GM23248 (cell line): ENCODE results near the gene ATG7.

Experiments used
- EZH2 ChIP-seq: fragments of 200-600 bp; sonication (generic); IDR thresholded peaks from 2 replicates; pipeline ENCODE4 v1.6.1; 2018; ENCODE audit warnings: antibody characterized with exemption, mild to moderate bottlenecking; ENCODE audit not compliant: insufficient read depth, poor library complexity, severe bottlenecking
- EZH2phosphoT487 ChIP-seq: fragments of 200-600 bp; sonication (generic); IDR thresholded peaks from 2 replicates; pipeline ENCODE4 v1.6.1; 2018; ENCODE audit warnings: antibody characterized with exemption, moderate library complexity, mild to moderate bottlenecking, low read depth; ENCODE audit not compliant: insufficient read depth

DNA sequence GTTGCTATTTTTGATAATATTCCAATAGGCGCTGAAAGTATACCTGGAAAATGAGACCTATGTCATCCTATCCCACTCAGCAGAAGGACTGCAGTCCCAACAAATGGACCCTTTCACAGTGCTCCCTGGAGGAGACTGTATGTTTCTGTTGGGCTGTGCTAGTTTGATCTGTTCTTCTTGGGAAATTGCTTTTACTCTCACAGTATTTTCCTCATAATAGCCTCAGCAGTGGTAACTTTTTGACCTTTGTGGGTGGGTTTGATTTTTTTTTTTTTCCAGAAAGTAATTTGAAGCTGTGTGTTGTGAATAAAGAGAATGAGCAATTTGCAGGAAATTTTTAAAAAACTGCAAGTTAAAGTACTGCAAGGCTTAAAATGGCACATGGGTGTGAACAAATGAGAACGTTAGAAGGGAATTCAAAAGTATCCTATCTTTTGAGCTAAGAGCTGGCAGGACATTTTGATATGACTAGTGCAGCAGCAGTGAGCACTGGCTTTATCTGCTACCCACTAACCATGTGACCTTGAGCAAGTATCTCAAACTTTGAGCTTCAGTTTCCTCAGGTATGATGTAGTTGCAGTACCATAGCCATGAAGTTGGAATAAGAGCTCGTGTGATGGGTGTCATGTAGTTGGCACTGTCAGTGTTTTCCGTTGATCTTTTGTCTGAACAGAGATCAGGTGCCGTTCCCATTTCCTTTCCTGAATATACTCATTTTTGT, 118.4 kb downstream of the ATG7 start:
- no peak for TF ChIP-seq EZH2phosphoT487
- no peak for TF ChIP-seq EZH2
